Measurements from ENCODE around the gene ZCWPW1.

DNA sequence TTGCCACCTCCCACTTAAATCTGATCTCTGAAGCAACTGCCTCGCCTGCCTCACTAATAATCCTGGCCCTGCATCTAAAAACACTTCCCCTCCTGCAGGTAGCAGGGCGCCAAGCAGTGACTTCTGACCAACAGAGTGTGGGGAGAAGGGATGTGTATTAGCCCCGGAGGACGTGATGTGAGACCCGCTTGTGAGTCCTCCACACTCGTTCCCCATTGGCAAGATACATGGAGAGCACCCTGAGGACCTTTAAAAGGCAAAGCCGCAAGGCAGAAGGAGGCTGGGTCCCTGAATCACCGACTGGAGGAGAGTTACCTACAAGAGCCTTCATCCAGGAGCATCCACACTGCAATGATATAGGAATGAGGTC is 61.3 kb downstream of the ZCWPW1 start:
- no peak for TF ChIP-seq GATA2 (IDR thresholded peaks at IDR 0.05; ENCODE audit: low read depth, low read length)
- TF ChIP-seq GATA3 (IDR thresholded peaks at IDR 0.05; ENCODE audit: low read depth, low read length) = no peak

Data from SH-SY5Y (cell line).